Ascending aorta (tissue), 2 donors: Measurements from ENCODE around the gene CDH13. TPM values are rescaled to one million over a fixed set of nuclear protein-coding genes. Genes with fewer than 3 reads are reported as not detected.

Source experiments
- DNase-seq, 2 donors: peaks; one replicate each; pipeline ENCODE4 v3.0.0-alpha.2; 2019; ENCODE audit warnings: low spot score in 2 of 2
- H3K27ac ChIP-seq, 2 donors: fragments of 200-600 bp; sonication (generic); one replicate each; pipeline ENCODE4 v1.5.1; 2016 to 2017; ENCODE audit warnings: mild to moderate bottlenecking in 1 of 2
- H3K27me3 ChIP-seq: fragments of 200-600 bp; sonication (generic); one replicate; pipeline ENCODE4 v1.5.1; 2017
- H3K36me3 ChIP-seq, 2 donors: fragments of 200-600 bp; sonication (generic); one replicate each; pipeline ENCODE4 v1.5.1; 2016
- H3K4me1 ChIP-seq, 2 donors: fragments of 200-600 bp; sonication (generic); one replicate each; pipeline ENCODE4 v1.5.1; 2016 to 2017; ENCODE audit warnings: mild to moderate bottlenecking in 1 of 2
- H3K4me3 ChIP-seq, 2 donors: fragments of 200-600 bp; sonication (generic); one replicate each; pipeline ENCODE4 v1.5.1; 2016 to 2017; ENCODE audit warnings: mild to moderate bottlenecking in 1 of 2
- H3K9me3 ChIP-seq, 2 donors: fragments of 200-600 bp; sonication (generic); one replicate each; pipeline ENCODE4 v1.5.1; 2016
- CTCF ChIP-seq, 3 experiments: fragments of 200-600 bp in 2 of 3; fragments of 450-650 bp in 1 of 3; sonication (generic) in 2 of 3; IDR thresholded peaks; one replicate each; pipeline ENCODE4 v1.5.1; 2016 to 2019; ENCODE audit warnings: antibody characterized with exemption in 3 of 3, mild to moderate bottlenecking in 1 of 3, moderate library complexity in 1 of 3
- intact Hi-C: fragments of 100-400 bp; cut with DNase I; formaldehyde crosslinking; loops from one replicate; pipeline ENCODE4 v1.15.1; 2023
- total RNA-seq: library from RNA; depleted of rRNA; stranded (reverse); fragments of >200 nt; gene quantifications from one replicate; pipeline ENCODE4 v1.1.0, GENCODE V29; 2016

Gene CDH13
- total RNA-seq, 1 donor from 2014 or later, result 160 TPM

- intact Hi-C loops, result no loop called here
- Histone ChIP-seq H3K36me3 (peaks cover 0 to 23% of the 10 kb centered on the region in 2 donors), H3K4me3 (no peak overlapping the region)
These were observed 1054.7 kb downstream of the CDH13 start for GRCh38 chr16:83681381-83681956.

DNA sequence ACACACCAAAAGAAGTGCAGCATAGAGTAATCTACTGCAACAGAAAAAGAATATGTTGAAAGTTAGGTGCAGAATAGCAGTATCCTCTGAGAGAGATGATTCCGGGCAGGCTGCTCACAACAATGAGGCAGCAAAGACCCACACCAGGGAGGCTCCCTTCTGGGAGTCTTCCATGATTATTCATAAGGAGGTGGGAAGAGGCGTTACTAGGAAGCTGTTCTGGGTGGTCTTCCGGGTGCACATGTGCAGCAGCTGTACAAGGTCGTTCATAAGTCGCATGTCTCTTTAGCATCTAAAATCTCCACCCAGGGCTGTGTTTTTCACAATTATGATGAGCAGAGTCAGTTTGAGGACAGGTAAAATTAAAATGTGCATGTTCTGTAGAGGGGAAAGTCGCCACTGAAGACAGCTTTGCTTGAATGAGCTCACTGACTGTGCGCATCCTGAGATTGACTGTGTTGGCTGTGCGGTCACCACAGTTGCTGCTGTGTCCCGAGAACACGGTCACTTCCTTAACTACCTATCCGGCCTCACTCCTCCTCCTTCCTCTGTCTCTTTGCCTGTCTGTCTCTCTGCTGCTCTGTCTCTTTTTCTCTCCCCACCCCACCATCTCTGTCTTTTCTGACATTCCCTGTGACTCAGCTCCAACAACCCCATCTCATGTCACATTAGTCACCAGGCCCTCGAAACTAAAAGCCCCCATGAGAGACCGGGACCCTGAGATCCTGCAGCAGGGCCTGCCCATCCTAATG lies 1055.5 kb downstream of the CDH13 start:
- peaks cover 0 to 15% of the 10 kb centered on the region in 2 donors for H3K4me1 ChIP-seq
- no peaks in the 10 kb centered on the region for H3K27me3 ChIP-seq
- intact Hi-C loops, result no loop called here
- no peak for TF ChIP-seq CTCF (IDR thresholded peaks at IDR 0.05)
- no peaks in the 10 kb centered on the region for H3K9me3 ChIP-seq
- no peak overlapping the region for H3K27ac ChIP-seq
- H3K4me3 ChIP-seq, result no peak overlapping the region
- H3K36me3 ChIP-seq, result peaks cover 0 to 23% of the 10 kb centered on the region in 2 donors
- DNase-seq, result no peak

More at GRCh38 chr16:83681381-83681956, 1054.7 kb downstream of the CDH13 start:
- H3K27ac ChIP-seq, result no peak overlapping the region
- TF ChIP-seq CTCF (IDR thresholded peaks at IDR 0.05), result no peak
- DNase-seq, result no peak
- no peaks in the 10 kb centered on the region for H3K27me3 ChIP-seq
- H3K4me1 ChIP-seq, result peaks cover 0 to 14% of the 10 kb centered on the region in 2 donors
- H3K9me3 ChIP-seq, result no peaks in the 10 kb centered on the region

DNA sequence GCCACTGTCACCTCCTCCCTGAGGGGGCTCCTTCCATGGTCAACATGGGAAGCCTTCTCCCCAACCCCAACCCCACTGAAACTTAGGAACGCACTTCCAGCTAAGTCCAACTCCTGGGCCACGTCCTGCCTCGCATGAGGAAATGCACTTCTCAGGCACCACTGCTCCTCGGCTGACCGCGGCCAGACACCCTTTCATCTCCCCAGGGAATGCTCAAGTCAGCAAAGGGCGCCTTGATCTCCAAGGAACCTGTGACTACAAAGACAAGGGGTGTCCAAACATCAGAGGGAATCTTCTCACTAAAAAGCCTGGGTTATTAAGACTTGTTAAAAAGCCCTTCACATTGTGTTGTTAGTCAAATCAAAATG lies 1056.1 kb downstream of the CDH13 start:
- H3K27ac ChIP-seq, result no peak overlapping the region
- no peaks in the 10 kb centered on the region for H3K9me3 ChIP-seq
- peaks cover 0 to 23% of the 10 kb centered on the region in 2 donors for H3K36me3 ChIP-seq
- H3K27me3 ChIP-seq, result no peaks in the 10 kb centered on the region
- TF ChIP-seq CTCF (IDR thresholded peaks at IDR 0.05), result no peak
- DNase-seq, result no peak
- intact Hi-C loops, result no loop called here
- peaks cover 0 to 15% of the 10 kb centered on the region in 2 donors for H3K4me1 ChIP-seq
- H3K4me3 ChIP-seq, result no peak overlapping the region

- DNase-seq, result no peak
- Histone ChIP-seq H3K27ac (peak overlapping the region; percentile 62 to 76), H3K27me3 (no peaks in the 10 kb centered on the region), H3K4me1 (peaks cover 0 to 38% of the 10 kb centered on the region in 2 donors), H3K4me3 (no peak overlapping the region), H3K9me3 (no peaks in the 10 kb centered on the region), H3K36me3 (peaks cover 0 to 8% of the 10 kb centered on the region in 2 donors)
- intact Hi-C loops, result loop anchor here (5.0 kb wide), 1 partner anchor 122 kb away; the partner anchor contains the start of gene HSBP1
- no peak for TF ChIP-seq CTCF (IDR thresholded peaks at IDR 0.05)
These were observed 1058.9 kb downstream of the CDH13 start for GRCh38 chr16:83685615-83686165.

- Histone ChIP-seq H3K27me3 (no peaks in the 10 kb centered on the region), H3K4me3 (no peak overlapping the region), H3K27ac (peak overlapping the region; percentile 62 to 76), H3K4me1 (peaks cover 0 to 40% of the 10 kb centered on the region in 2 donors), H3K9me3 (no peaks in the 10 kb centered on the region), H3K36me3 (peaks cover 0 to 3% of the 10 kb centered on the region in 2 donors)
- no peak for DNase-seq
- TF ChIP-seq CTCF (IDR thresholded peaks at IDR 0.05), result no peak
- intact Hi-C loops, result loop anchor here (5.0 kb wide), 1 partner anchor 121 kb away; the partner anchor contains the start of gene HSBP1
These were observed 1060.0 kb downstream of the CDH13 start for GRCh38 chr16:83686726-83687125.
